ENCODE measurements around the gene NFYC. TPM values are rescaled to one million over a fixed set of nuclear protein-coding genes. Genes with fewer than 3 reads are reported as not detected.

NFYC gene
- total and polyA plus RNA-seq, 2 of the 8 experiments (the other 6 are each of a cell fraction or from before 2014, with no cell fraction given) = 54.1 to 124 TPM

DNA sequence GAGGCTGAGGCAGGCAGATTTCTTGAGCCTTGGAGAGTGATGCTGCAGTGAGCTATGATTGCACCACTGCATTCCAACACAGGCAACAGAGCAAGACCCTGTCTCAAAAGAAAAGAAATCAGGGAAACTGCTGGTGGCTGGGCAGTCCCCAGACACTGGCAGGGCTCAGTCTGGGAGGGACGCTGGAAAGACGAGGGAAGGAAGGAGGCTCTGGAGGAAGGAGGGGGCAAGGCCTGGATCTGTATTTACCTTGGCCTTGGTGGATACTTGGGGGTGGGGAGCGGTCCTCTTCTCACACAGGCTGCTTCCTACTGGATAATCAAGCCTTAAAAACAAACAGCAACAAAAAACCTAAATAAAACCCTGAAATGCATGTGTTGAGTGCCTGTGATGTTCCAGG is 116.5 kb downstream of the NFYC start:
- H3K23ac ChIP-seq (ENCODE audit: insufficient read length) = no peak overlapping the region
- no peaks in the 10 kb centered on the region for H3K79me1 ChIP-seq (ENCODE audit: low read depth, low read length)
- no peaks in the 10 kb centered on the region for H4K20me1 ChIP-seq (replicated peaks in 1 of 2; ENCODE audit: control insufficient read depth in 1 of 2, insufficient read depth in 2 of 2, low read length in 2 of 2)
- no peaks in the 10 kb centered on the region; a peak in 1 of 7 replicates for H3K27me3 ChIP-seq (replicated peaks in 1 of 4; ENCODE audit: control insufficient read depth in 3 of 4, extremely low read depth in 1 of 4, insufficient read depth in 3 of 4, low read length in 3 of 4)
- no peak overlapping the region for H2BK12ac ChIP-seq (ENCODE audit: low read depth, low read length)
- FAIRE-seq = no peak
- no peak overlapping the region for H4K91ac ChIP-seq (replicated peaks; ENCODE audit: insufficient read length, low read length)
- DNase-seq (ENCODE audit: low read depth in 1 of 2, low spot score in 2 of 2) = no peak
- no peak overlapping the region for H4K5ac ChIP-seq (ENCODE audit: insufficient read length, low read depth, low read length)
- no peak overlapping the region for H2BK20ac ChIP-seq (ENCODE audit: low read length)
- no peak overlapping the region for H3K56ac ChIP-seq (replicated peaks; ENCODE audit: insufficient read length, low read depth, low read length)
- H3K4me2 ChIP-seq (ENCODE audit: insufficient read depth in 1 of 2, low read depth in 2 of 2, low read length in 2 of 2) = no peak overlapping the region
- no peak overlapping the region for H2BK15ac ChIP-seq (ENCODE audit: low read length)
- no peak overlapping the region for H4K8ac ChIP-seq (ENCODE audit: extremely low read depth, insufficient read depth, low read length)
- no peak overlapping the region for H3K9ac ChIP-seq (replicated peaks in 1 of 4; ENCODE audit: extremely low read depth in 1 of 4, low read depth in 3 of 4, low read length in 3 of 4)
- H3K4me3 ChIP-seq (ENCODE audit: extremely low read depth in 1 of 4, insufficient read depth in 2 of 4, low read depth in 3 of 4, low read length in 4 of 4) = no peak overlapping the region
- no peak overlapping the region for H2BK120ac ChIP-seq (replicated peaks; ENCODE audit: low read depth, low read length)
- ChIA-PET CTCF (ENCODE audit: partially characterized antibody) (interaction anchor here (0.9 to 24.5 kb wide), 6 partner anchors 13 to 250 kb away, joined by 3 to 325 read pairs (median 4); no protein-coding TSS in a partner anchor), POLR2A (ENCODE audit: partially characterized antibody) (interaction anchor here (1.2 kb wide), 1 partner anchor 11 kb away, joined by 3 read pairs; no protein-coding TSS in a partner anchor)
- H2AK5ac ChIP-seq (ENCODE audit: low read depth, low read length) = no peak overlapping the region
- H3K4ac ChIP-seq (replicated peaks; ENCODE audit: insufficient read length, low read depth, low read length) = no peak overlapping the region
- no peak overlapping the region for H2AFZ ChIP-seq (ENCODE audit: low read length)
- H3K14ac ChIP-seq (ENCODE audit: insufficient read length) = no peak overlapping the region
- no peaks in the 10 kb centered on the region for H3K23me2 ChIP-seq (ENCODE audit: low read depth, low read length)
- peaks cover 0 to 15% (median 12%) of the 10 kb centered on the region in 4 experiments; a peak in 5 of 7 replicates for H3K4me1 ChIP-seq (replicated peaks in 1 of 4; ENCODE audit: control insufficient read depth in 3 of 4, insufficient read depth in 4 of 4, low read length in 3 of 4)
- H3K18ac ChIP-seq (ENCODE audit: extremely low read depth, low read length) = no peak overlapping the region
- H3K79me2 ChIP-seq (ENCODE audit: control insufficient read depth in 1 of 2, insufficient read depth in 2 of 2, low read length in 2 of 2) = no peaks in the 10 kb centered on the region
- H3K27ac ChIP-seq (ENCODE audit: low read depth, low read length) = no peak overlapping the region
- no peak overlapping the region for H2BK5ac ChIP-seq (ENCODE audit: low read depth, low read length)
- H3K9me3 ChIP-seq (ENCODE audit: insufficient read depth in 2 of 2, low read depth in 1 of 2, low read length in 1 of 2) = no peaks in the 10 kb centered on the region
- no peak for TF ChIP-seq NRF1 (IDR thresholded peaks at IDR 0.05; ENCODE audit: low read depth, low read length)
- TF ChIP-seq SP1 (IDR thresholded peaks at IDR 0.05; ENCODE audit: low read depth, low read length) = no peak
- no peak for TF ChIP-seq TAF1 (IDR thresholded peaks at IDR 0.05; ENCODE audit: low read depth, low read length)
- TF ChIP-seq RFX5 (IDR thresholded peaks at IDR 0.05; ENCODE audit: borderline replicate concordance, low read depth, low read length) = no peak
- TF ChIP-seq SUZ12 (IDR thresholded peaks at IDR 0.05; ENCODE audit: low read length) = no peak
- TF ChIP-seq TEAD4 (IDR thresholded peaks at IDR 0.05; ENCODE audit: low read depth, low read length) = no peak
- 93% methylated on average over 3 of the region's 3 CpGs; no CpG with 5 or more reads in 1 of the 2 experiments for WGBS, 2 experiments (ENCODE audit: extremely low coverage in 1 of 2, insufficient coverage in 1 of 2, insufficient read length in 1 of 2, insufficient replicate concordance in 2 of 2, low coverage in 1 of 2, low lambda C conversion rate in 2 of 2, missing lambda C conversion rate in 1 of 2)
- H3K36me3 ChIP-seq (ENCODE audit: control insufficient read depth in 2 of 4, insufficient read depth in 4 of 4, low read length in 3 of 4) = no peaks in the 10 kb centered on the region
